Vagina (tissue), 2 donors: Measurements from ENCODE around the gene OR2T2. TPM values are rescaled to one million over a fixed set of nuclear protein-coding genes. Genes with fewer than 3 reads are reported as not detected.
"Not testable (repeated sequence)": the region's sequence is repeated elsewhere in the genome, so short reads cannot be mapped to it uniquely, and the experiment has no call there.

Source experiments
- DNase-seq, 2 donors: peaks; one replicate each; pipeline ENCODE4 v3.0.0-alpha.2; 2017; ENCODE audit errors: extremely low spot score in 2 of 2
- H3K27ac ChIP-seq: fragments of 200-600 bp; sonication (generic); one replicate; pipeline ENCODE4 v1.5.1; 2019
- H3K27me3 ChIP-seq: fragments of 200-600 bp; sonication (generic); one replicate; pipeline ENCODE4 v1.5.1; 2019
- H3K36me3 ChIP-seq, 2 donors: fragments of 200-600 bp; sonication (generic); one replicate each; pipeline ENCODE4 v1.5.1; 2017 to 2019
- H3K4me1 ChIP-seq: fragments of 200-600 bp; sonication (generic); one replicate; pipeline ENCODE4 v1.5.1; 2019
- H3K4me3 ChIP-seq, 2 donors: fragments of 200-600 bp; sonication (generic); 1 replicate in 1 of 2; 2 replicates in 1 of 2; pipeline ENCODE4 v1.5.1; 2016 to 2019
- H3K9me3 ChIP-seq: fragments of 200-600 bp; sonication (generic); one replicate; pipeline ENCODE4 v1.5.1; 2019
- CTCF ChIP-seq, 3 experiments: fragments of 450-650 bp in 2 of 3; fragments of 200-600 bp in 1 of 3; sonication (generic) in 1 of 3; IDR thresholded peaks; one replicate each; pipeline ENCODE4 v1.5.1; 2017 to 2019; ENCODE audit warnings: antibody characterized with exemption in 3 of 3, mild to moderate bottlenecking in 2 of 3, moderate library complexity in 2 of 3
- POLR2A ChIP-seq, 2 donors: fragments of 450-650 bp; IDR thresholded peaks; one replicate each; pipeline ENCODE4 v1.6.1; 2017; ENCODE audit warnings: antibody characterized with exemption in 2 of 2, mild to moderate bottlenecking in 2 of 2, moderate library complexity in 2 of 2
- POLR2AphosphoS5 ChIP-seq, 2 donors: sonication (generic); formaldehyde crosslinking; IDR thresholded peaks; one replicate each; pipeline ENCODE4 v1.9.0; 2017; ENCODE audit warnings: antibody characterized with exemption in 2 of 2, mild to moderate bottlenecking in 2 of 2, low read depth in 1 of 2; ENCODE audit not compliant: insufficient read depth in 1 of 2
- intact Hi-C: fragments of 100-400 bp; cut with DNase I; formaldehyde crosslinking; loops from one replicate; pipeline ENCODE4 v1.15.1; 2023
- total RNA-seq: library from RNA; depleted of rRNA; stranded (reverse); fragments of >200 nt; gene quantifications from one replicate; pipeline ENCODE4 v1.2.3, GENCODE V29; 2016

The OR2T2 gene
- total RNA-seq = not detected

GRCh38 chr1:248445399-248445798, at the start of gene OR2T2:
Gene OR2T2, plus strand, starts transcription at chr1:248445637. Its CDS starts 7,161 bp downstream, at chr1:248452798.
- H3K4me3 ChIP-seq, DNase-seq, H3K27me3 ChIP-seq, intact Hi-C loops, H3K27ac ChIP-seq, H3K36me3 ChIP-seq, H3K9me3 ChIP-seq, H3K4me1 ChIP-seq: not testable (repeated sequence)

GRCh38 chr1:248402748-248403147, 42.7 kb upstream of the OR2T2 start, which contains the start of gene OR2T1:
Gene OR2T1, plus strand, starts transcription at chr1:248403048. Its CDS starts 3,100 bp downstream, at chr1:248406148.
- H3K4me3 ChIP-seq = no peak within 1 kb of the TSS
- TF ChIP-seq POLR2AphosphoS5 (IDR thresholded peaks at IDR 0.05; ENCODE audit: insufficient read depth in 1 of 2, low read depth in 1 of 2) (no peak), CTCF (IDR thresholded peaks at IDR 0.05) (no peak), POLR2A (IDR thresholded peaks at IDR 0.05) (no peak)
- no peak within 1 kb of the TSS for H3K27ac ChIP-seq

GRCh38 chr1:248404024-248404423, 41.4 kb upstream of the OR2T2 start:
- TF ChIP-seq POLR2A (IDR thresholded peaks at IDR 0.05) (no peak), CTCF (IDR thresholded peaks at IDR 0.05) (no peak), POLR2AphosphoS5 (IDR thresholded peaks at IDR 0.05; ENCODE audit: insufficient read depth in 1 of 2, low read depth in 1 of 2) (no peak)
- no peaks in the 10 kb centered on the region for H3K9me3 ChIP-seq
- H3K4me1 ChIP-seq = no peaks in the 10 kb centered on the region
- H3K27me3 ChIP-seq = no peaks in the 10 kb centered on the region
- intact Hi-C loops = no loop called here
- no peak for DNase-seq
- no peak overlapping the region for H3K4me3 ChIP-seq
- H3K36me3 ChIP-seq = no peaks in the 10 kb centered on the region
- H3K27ac ChIP-seq = no peak overlapping the region

More at GRCh38 chr1:248402748-248403147, 42.7 kb upstream of the OR2T2 start, which contains the start of gene OR2T1:
- intact Hi-C loops = no loop called here
- Histone ChIP-seq H3K4me1 (no peaks in the 10 kb centered on the region), H3K9me3 (no peaks in the 10 kb centered on the region), H3K36me3 (no peaks in the 10 kb centered on the region), H3K27me3 (no peaks in the 10 kb centered on the region)
- DNase-seq = no peak

GRCh38 chr1:248406721-248407692, 38.4 kb upstream of the OR2T2 start:
- Histone ChIP-seq H3K4me1 (no peaks in the 10 kb centered on the region), H3K27ac (no peak overlapping the region), H3K9me3 (no peaks in the 10 kb centered on the region), H3K36me3 (no peaks in the 10 kb centered on the region), H3K27me3 (no peaks in the 10 kb centered on the region), H3K4me3 (no peak overlapping the region)
- no peak for TF ChIP-seq CTCF (IDR thresholded peaks at IDR 0.05)
- no peak for TF ChIP-seq POLR2AphosphoS5 (IDR thresholded peaks at IDR 0.05; ENCODE audit: insufficient read depth in 1 of 2, low read depth in 1 of 2)
- no peak for TF ChIP-seq POLR2A (IDR thresholded peaks at IDR 0.05)
- DNase-seq = no peak
- intact Hi-C loops = no loop called here

GRCh38 chr1:248416226-248416625, 29.2 kb upstream of the OR2T2 start:
- Histone ChIP-seq H3K9me3 (no peaks in the 10 kb centered on the region), H3K36me3 (no peaks in the 10 kb centered on the region), H3K4me1 (no peaks in the 10 kb centered on the region), H3K4me3 (no peak overlapping the region), H3K27me3 (no peaks in the 10 kb centered on the region), H3K27ac (no peak overlapping the region)
- intact Hi-C loops = no loop called here
- TF ChIP-seq POLR2A (IDR thresholded peaks at IDR 0.05) (no peak), POLR2AphosphoS5 (IDR thresholded peaks at IDR 0.05; ENCODE audit: insufficient read depth in 1 of 2, low read depth in 1 of 2) (no peak), CTCF (IDR thresholded peaks at IDR 0.05) (no peak)
- DNase-seq = no peak
